HFF-Myc (cell line): ENCODE results near the gene TCIRG1.

Experiments used
- DNase-seq: peaks from one replicate; pipeline ENCODE4 v3.0.0-alpha.2; 2011; ENCODE audit warnings: low read depth; ENCODE audit errors: extremely low read depth
- H3K4me3 ChIP-seq: replicated peaks from 2 replicates; pipeline ENCODE4 v1.5.1; 2011; ENCODE audit warnings: low read depth, mild to moderate bottlenecking, control low read depth, low read length
- TF ChIP-seq, protein P1 (sequence below): IDR thresholded peaks from 2 replicates; pipeline ENCODE4 v1.5.1; 2012; ENCODE audit warnings: mild to moderate bottlenecking, low read depth, low read length, control low read depth; ENCODE audit errors: missing control alignments

TCIRG1 gene

DNA sequence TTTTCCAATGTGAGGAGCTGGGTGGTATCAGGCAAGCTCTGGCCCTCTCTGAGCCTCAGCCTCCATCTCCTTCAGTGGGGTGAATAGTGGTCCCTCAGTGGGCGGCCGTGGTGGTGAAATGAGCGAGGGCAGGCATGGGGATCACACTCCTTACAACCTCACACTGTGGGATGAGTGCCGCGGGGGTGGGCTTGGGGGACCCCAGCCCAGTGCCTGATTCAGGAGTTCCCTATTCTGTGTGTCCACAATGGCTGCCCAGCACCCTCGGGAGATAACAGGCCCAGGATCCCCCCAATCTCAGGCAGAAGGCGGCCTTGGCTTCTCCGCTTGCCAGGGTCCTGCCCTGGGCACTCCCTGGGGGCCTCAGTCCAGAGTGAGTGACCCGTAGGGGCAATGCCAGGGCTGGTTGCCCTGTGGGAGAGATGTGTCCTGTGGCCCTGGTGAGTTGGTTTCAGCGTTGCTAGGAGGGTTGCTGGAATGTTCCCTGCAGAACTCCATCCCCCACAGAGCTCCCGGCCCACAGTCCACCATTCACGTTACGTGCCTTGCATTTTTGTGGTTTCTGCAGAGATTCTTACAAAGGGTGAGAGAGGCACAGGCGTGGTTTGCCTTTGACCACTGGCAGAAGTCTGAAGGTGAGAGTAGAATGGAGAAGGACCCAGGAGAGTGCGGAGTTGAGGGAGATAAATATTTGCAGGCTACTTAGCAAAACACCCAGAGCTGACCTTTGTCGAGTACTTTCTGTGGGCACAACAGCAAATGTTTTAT lies 25.8 kb upstream of the TCIRG1 start:
- TF ChIP-seq, protein P1, sequence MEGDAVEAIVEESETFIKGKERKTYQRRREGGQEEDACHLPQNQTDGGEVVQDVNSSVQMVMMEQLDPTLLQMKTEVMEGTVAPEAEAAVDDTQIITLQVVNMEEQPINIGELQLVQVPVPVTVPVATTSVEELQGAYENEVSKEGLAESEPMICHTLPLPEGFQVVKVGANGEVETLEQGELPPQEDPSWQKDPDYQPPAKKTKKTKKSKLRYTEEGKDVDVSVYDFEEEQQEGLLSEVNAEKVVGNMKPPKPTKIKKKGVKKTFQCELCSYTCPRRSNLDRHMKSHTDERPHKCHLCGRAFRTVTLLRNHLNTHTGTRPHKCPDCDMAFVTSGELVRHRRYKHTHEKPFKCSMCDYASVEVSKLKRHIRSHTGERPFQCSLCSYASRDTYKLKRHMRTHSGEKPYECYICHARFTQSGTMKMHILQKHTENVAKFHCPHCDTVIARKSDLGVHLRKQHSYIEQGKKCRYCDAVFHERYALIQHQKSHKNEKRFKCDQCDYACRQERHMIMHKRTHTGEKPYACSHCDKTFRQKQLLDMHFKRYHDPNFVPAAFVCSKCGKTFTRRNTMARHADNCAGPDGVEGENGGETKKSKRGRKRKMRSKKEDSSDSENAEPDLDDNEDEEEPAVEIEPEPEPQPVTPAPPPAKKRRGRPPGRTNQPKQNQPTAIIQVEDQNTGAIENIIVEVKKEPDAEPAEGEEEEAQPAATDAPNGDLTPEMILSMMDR: no peak
- H3K4me3 ChIP-seq: no peak overlapping the region
- peak; percentile 90 for DNase-seq

DNA sequence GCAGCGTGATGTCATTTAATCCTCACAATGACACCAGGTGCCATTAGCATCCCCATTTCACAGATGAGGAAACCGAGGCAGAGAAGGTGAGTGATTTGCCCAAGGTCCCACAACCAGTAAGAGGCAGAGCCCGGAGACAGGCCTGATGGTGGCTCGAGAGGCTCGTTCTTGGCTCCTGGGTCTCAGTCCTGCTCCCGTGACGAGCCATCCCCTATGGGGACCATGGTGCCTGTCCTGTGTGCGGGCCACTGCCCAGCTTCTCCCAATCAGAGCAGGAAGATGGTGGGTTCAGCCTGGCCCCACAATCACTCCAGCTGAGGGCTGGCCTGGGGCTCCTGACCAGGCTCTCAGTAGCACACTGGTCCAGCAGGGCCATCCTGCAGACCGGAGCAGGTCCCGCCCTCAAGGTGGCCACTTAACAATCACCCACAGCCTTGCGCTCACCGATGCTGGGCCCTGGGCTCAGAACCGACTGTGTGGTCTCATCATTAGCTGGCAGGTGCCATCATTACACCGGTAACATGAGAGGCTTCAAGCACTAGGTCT lies 25.1 kb upstream of the TCIRG1 start:
- TF ChIP-seq, protein P1: no peak
- no peak overlapping the region for H3K4me3 ChIP-seq
- DNase-seq: no peak

DNA sequence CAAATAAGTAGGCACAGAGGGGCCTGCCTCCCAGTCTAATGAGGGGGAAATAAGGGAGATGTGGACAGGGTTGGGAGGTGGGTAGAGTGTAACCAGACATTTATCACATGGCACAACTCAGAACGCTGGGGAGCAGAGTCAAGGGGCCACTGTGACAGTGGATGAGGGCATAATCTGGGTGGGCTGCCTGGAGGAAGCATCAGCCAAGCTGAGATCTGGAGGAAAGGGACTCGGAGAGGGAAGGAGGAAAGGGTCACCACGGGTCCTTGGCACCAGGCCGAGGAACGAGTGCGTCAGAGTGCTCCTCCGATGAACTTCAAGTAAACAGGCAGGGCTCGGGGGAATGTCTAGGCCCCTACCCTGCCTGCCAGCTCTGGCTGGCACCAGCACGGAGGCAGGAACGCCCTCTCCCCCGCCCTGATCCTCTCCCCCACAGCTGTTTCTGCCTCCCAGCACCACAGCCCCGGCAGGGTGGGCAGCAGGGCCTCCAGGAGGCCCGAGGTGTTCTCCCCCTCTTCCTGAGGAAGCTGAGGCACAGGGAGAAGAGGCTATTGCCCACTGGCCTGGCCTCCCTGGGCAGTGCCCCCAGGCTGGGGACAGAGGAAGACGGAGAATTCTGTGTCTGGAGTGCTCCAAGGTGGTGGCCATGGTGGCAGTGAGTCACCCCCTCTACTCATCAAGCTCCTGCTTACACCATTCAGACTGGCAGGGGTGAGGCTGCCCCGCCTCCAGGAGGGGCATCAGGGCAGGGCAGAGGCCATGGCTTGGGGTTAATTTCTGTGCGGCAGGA lies 24.5 kb upstream of the TCIRG1 start:
- TF ChIP-seq, protein P1: no peak
- no peak overlapping the region for H3K4me3 ChIP-seq
- DNase-seq: no peak

DNA sequence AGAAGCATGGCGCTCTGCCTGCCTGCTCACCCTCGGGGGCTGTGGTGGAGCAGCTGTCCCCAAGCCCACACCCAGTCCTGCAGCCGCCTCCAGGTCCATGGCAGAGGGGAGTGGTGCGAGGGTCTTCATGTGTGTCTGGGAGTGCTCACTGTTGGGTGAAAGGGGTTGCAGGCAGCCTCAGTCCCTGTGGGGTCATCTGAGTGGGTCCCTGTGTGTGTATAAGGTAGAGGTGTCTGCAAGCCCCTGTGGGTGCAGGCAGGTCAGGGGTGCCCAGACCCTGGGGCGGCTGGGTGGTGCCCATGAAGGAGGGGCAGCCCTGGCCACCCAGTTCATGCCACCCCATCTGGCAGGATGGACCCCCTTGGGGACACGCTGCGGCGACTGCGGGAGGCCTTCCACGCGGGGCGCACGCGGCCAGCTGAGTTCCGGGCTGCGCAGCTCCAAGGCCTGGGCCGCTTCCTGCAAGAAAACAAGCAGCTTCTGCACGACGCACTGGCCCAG lies 23.8 kb upstream of the TCIRG1 start:
- TF ChIP-seq, protein P1: no peak
- H3K4me3 ChIP-seq: no peak overlapping the region
- DNase-seq: no peak

DNA sequence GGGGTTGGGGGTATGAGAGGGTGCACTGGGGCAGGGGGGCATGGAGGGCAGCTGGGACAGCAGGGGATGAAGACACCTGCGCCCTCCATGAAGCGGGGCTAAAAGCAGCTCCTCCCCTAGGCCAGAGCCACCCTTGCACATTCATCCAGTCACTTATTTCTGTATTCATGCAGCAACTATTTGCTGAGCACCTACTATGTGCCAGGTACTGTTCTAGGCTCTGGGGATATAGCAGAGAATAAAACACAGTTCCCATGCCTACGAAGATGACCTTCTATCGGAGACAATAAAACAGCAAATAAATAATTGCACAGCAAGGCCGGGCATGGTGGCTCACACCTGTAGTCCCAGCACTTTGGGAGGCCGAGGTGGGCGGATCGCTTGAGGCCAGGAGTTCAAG lies 23.4 kb upstream of the TCIRG1 start:
- TF ChIP-seq, protein P1: no peak
- DNase-seq: no peak
- H3K4me3 ChIP-seq: no peak overlapping the region

DNA sequence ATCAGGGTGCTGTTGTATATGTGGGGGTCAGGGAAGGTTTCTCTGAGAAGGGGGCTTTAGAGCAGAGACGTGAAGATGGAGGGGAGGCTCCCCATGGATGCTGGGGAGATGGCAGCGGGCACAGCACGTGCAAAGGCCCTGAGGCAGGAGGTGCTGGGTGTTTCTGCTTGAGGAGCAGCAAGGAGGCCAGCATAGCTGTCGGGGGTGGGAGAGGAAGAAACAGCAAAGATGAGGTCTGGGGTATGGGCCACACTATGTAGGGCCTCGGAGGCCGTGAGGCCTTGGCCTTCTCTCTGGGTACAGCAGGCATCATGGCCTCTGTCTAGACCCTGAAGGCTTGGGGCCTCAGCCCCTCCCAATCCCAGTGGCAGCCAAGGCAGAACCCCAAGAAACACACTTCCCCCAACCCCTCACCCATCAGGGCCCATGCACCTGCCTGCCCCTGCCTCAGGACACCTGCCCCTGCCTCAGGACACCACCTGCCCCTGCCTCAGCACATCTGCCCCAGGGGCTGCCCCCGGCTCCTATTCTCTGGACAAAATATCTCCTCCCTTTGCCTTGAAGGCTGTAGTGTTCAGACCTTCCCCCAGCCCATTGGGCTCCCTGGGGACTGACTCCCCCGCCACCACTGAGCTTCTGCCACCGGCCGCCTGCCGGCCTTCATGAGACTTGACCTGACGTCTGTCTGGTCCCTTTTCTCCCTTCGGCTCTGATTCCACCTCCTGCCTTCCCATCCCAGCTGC lies 22.5 kb upstream of the TCIRG1 start:
- H3K4me3 ChIP-seq: no peak overlapping the region
- DNase-seq: no peak

More for the DNA sequence above, 22.5 kb upstream of the TCIRG1 start:
- TF ChIP-seq, protein P1: no peak
